UCSD-AML1 (cell line): ENCODE results near the gene ZNF397.
A peak's percentile ranks its signal among the peaks of the same experiment; 100 is the strongest.

Source experiments
- DNase-seq: peaks from one replicate; lab custom pipeline; 2025; ENCODE audit not compliant: unreplicated experiment; lab: John Stamatoyannopoulos, UW

Gene ZNF397

GRCh38 chr18:35290094-35290735, 49.4 kb downstream of the ZNF397 start, which contains the start of gene ZSCAN30:
ZSCAN30 (minus strand) TSS chr18:35290229; CDS start chr18:35264352, 25,877 bp downstream.
- DNase-seq: peak; percentile 97

DNA sequence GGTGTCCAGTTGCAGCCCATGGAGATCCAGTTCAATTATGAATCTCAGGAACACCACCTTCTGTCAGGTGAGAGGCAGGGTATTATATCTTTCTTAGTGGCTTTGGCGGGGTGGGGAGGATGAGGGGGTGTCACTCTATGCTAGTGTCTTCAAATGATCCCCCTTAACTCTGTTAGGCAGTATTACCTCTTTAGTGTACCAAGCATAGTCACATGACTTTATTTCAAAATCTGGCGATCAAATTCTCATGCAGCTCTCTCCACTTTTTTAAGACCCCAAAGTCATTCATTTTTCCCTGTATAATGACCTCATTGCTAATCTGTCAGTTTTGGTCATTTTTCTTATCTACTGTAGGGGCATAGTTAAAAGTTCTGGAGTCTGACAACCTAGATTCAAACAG, 50.3 kb downstream of the ZNF397 start:
- no peak for DNase-seq

DNA sequence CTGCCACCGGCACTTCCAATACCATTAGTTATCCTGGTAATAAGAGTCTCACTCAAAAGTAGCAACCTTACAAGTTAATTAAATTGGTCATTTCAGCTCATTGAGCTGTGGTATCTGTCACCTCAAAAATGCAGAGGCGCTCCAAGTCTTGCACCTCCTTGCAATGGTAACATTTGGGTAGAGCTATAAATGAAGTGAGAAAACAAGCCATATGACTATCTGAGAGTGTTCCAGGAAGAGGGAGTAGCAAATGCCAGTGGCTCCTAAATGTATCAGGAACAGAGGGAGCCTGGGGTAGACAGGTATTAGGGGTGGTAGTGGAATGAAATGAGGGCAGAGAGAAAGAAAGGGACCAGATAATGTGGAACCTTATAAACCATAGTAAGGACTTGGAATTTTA, 55.2 kb downstream of the ZNF397 start:
- DNase-seq: no peak

- DNase-seq: no peak
These were observed 62.8 kb downstream of the ZNF397 start for GRCh38 chr18:35303610-35304009.

DNA sequence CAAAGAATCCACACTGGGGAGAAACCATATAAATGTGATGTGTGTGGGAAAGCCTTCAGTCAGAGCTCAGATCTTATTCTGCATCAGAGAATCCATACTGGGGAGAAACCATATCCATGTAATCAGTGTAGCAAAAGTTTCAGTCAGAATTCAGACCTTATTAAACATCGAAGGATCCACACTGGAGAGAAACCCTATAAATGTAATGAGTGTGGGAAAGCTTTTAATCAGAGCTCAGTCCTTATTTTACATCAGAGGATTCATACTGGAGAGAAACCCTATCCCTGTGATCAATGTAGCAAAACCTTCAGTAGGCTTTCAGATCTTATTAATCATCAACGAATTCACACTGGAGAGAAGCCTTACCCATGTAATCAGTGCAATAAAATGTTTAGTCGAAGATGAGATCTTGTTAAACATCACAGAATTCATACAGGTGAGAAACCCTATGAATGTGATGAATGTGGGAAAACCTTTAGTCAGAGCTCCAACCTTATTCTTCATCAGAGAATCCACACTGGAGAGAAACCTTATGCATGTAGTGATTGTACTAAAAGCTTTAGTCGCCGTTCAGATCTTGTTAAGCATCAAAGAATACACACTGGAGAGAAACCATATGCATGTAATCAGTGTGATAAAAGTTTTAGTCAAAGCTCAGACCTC, 65.9 kb downstream of the ZNF397 start:
- no peak for DNase-seq
